Endothelial cell of umbilical vein (primary cell): ENCODE data around the gene ZNF385C.

Source experiments
- EZH2 ChIP-seq: IDR thresholded peaks from 2 replicates; pipeline ENCODE4 v1.6.1; 2012; ENCODE audit warnings: borderline replicate concordance, low read depth, mild to moderate bottlenecking, moderate library complexity, low read length, inconsistent platforms; ENCODE audit not compliant: severe bottlenecking
- JUN ChIP-seq: IDR thresholded peaks from 2 replicates; pipeline ENCODE4 v1.6.1; 2011; ENCODE audit warnings: borderline replicate concordance, low read depth; ENCODE audit not compliant: insufficient read length, insufficient read depth
- MYC ChIP-seq: IDR thresholded peaks from one replicate; pipeline ENCODE4 v1.6.1; 2011; ENCODE audit warnings: mild to moderate bottlenecking, low read depth, low read length
- POLR2A ChIP-seq: IDR thresholded peaks from 2 replicates; pipeline ENCODE4 v1.6.1; 2012; ENCODE audit warnings: low read depth, mild to moderate bottlenecking, control low read depth, low read length
- POLR2AphosphoS5 ChIP-seq: IDR thresholded peaks from 2 replicates; pipeline ENCODE4 v1.6.1; 2012; ENCODE audit warnings: low read depth, mild to moderate bottlenecking, control low read depth, low read length, moderate library complexity; ENCODE audit not compliant: insufficient read depth
- TF ChIP-seq, protein P1 (sequence below), 2 donors: IDR thresholded peaks; 1 replicate in 1 of 2; 2 replicates in 1 of 2; pipeline ENCODE4 v1.5.1; 2011; ENCODE audit warnings: low read length in 2 of 2, mild to moderate bottlenecking in 2 of 2, moderate library complexity in 2 of 2, control low read depth in 1 of 2, inconsistent platforms in 1 of 2, low read depth in 1 of 2; ENCODE audit not compliant: insufficient read depth in 1 of 2; ENCODE audit errors: extremely low read depth in 1 of 2
- TF ChIP-seq, protein P2 (sequence below): IDR thresholded peaks from 2 replicates; pipeline ENCODE4 v1.6.1; 2011; ENCODE audit not compliant: insufficient read depth, insufficient read length

DNA sequence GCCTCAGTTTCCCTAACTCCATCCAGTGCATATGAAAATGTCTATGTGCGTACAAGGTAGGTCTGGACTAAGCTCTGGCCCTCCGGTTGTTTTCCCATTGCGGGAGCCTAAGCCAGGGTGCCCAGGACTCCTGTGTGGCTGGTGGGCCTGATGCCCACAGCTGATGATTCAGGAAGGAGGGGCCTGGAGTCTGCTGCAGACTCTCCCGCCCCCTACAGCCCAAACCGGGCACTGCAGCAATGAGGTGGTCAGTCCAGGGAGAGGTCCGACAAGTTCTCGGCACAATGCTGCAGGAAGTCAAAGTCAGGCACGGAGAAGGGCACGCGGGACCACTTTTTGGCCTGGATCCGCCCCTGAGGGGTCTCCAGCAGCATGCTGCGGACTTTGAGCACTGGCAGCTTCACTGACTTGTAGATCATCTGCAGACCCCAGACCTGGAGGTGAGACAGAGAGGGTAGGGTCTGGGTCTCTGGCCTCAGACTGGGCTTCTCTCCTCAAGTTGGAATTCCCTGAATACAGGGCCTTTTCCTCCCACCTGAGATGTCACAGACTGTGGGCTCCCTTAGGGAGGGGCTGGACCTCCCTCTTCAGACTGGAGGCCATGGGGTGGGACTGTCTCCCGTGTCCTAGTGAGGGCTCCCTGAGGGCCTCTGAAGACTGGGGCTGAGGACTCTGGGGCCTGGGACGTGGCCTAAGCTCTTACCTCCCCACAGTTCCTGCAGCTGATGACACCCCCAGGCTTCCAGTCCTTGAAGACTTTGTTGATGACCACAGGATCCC, 3.4 kb upstream of the ZNF385C start:
- TF ChIP-seq, protein P1, sequence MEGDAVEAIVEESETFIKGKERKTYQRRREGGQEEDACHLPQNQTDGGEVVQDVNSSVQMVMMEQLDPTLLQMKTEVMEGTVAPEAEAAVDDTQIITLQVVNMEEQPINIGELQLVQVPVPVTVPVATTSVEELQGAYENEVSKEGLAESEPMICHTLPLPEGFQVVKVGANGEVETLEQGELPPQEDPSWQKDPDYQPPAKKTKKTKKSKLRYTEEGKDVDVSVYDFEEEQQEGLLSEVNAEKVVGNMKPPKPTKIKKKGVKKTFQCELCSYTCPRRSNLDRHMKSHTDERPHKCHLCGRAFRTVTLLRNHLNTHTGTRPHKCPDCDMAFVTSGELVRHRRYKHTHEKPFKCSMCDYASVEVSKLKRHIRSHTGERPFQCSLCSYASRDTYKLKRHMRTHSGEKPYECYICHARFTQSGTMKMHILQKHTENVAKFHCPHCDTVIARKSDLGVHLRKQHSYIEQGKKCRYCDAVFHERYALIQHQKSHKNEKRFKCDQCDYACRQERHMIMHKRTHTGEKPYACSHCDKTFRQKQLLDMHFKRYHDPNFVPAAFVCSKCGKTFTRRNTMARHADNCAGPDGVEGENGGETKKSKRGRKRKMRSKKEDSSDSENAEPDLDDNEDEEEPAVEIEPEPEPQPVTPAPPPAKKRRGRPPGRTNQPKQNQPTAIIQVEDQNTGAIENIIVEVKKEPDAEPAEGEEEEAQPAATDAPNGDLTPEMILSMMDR (IDR thresholded peaks at IDR 0.05; ENCODE audit: extremely low read depth in 1 of 2, insufficient read depth in 1 of 2, low read depth in 1 of 2, low read length in 2 of 2): peak; percentile 96 to 97
- no peak for TF ChIP-seq POLR2AphosphoS5
- TF ChIP-seq POLR2A: no peak
- TF ChIP-seq, protein P2, sequence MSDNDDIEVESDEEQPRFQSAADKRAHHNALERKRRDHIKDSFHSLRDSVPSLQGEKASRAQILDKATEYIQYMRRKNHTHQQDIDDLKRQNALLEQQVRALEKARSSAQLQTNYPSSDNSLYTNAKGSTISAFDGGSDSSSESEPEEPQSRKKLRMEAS: no peak
- TF ChIP-seq JUN: no peak
- TF ChIP-seq MYC: no peak
- TF ChIP-seq EZH2: no peak
